Measurements from ENCODE around the gene EID3. TPM values are rescaled to one million over a fixed set of nuclear protein-coding genes. Genes with fewer than 3 reads are reported as not detected.

Gene EID3
- total and polyA plus RNA-seq, 4 donors, result 0.89 to 16.6 (median 4.5) TPM

DNA sequence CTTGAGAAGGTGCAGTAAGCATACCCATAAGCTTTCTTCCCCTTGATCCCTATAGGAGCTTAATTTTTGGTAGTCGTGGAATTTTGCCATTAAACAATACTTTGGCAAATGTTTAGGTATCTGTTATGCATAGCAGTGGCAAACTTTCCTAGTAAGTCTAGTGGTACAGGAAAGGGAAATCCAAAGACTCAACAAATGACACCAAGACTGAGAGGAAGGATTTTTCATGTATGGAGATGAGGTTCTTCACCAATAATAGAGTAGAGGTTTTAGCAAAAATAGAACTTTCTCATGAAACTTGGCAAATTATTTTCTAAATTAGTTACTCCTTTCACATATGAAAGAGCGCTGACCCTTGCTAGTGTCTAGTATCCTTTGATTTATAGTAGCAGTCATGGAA is 2.8 kb downstream of the EID3 start:
- no peak overlapping the region for H3K27ac ChIP-seq (ENCODE audit: low read depth in 1 of 2, low read length in 1 of 2)
- H3K27me3 ChIP-seq (ENCODE audit: control insufficient read depth in 3 of 3, insufficient read depth in 3 of 3, low read length in 2 of 3), result no peaks in the 10 kb centered on the region
- TF ChIP-seq, protein P1, sequence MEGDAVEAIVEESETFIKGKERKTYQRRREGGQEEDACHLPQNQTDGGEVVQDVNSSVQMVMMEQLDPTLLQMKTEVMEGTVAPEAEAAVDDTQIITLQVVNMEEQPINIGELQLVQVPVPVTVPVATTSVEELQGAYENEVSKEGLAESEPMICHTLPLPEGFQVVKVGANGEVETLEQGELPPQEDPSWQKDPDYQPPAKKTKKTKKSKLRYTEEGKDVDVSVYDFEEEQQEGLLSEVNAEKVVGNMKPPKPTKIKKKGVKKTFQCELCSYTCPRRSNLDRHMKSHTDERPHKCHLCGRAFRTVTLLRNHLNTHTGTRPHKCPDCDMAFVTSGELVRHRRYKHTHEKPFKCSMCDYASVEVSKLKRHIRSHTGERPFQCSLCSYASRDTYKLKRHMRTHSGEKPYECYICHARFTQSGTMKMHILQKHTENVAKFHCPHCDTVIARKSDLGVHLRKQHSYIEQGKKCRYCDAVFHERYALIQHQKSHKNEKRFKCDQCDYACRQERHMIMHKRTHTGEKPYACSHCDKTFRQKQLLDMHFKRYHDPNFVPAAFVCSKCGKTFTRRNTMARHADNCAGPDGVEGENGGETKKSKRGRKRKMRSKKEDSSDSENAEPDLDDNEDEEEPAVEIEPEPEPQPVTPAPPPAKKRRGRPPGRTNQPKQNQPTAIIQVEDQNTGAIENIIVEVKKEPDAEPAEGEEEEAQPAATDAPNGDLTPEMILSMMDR (IDR thresholded peaks at IDR 0.05; ENCODE audit: control extremely low read depth, extremely low read depth), result no peak
- DNase-seq (no peak), ATAC-seq (ENCODE audit: insufficient read depth, low FRiP score) (no peak)
- no peaks in the 10 kb centered on the region for H3K9me3 ChIP-seq (ENCODE audit: control insufficient read depth in 4 of 4, insufficient read depth in 3 of 4, low read length in 3 of 4)
- no peak overlapping the region for H3K9ac ChIP-seq (ENCODE audit: insufficient read depth in 1 of 2, low read length in 2 of 2)
- H3K36me3 ChIP-seq (ENCODE audit: control insufficient read depth in 4 of 4, insufficient read depth in 4 of 4, low read length in 4 of 4), result peaks cover 0 to 8% (median 5%) of the 10 kb centered on the region in 4 donors
- H3K4me3 ChIP-seq, result no peak overlapping the region
- H3K4me1 ChIP-seq (ENCODE audit: control insufficient read depth in 5 of 5, insufficient read depth in 5 of 5, low read length in 5 of 5), result peaks cover 8 to 18% (median 11%) of the 10 kb centered on the region in 5 donors
- 89 to 94% methylated on average over 2 of the region's 2 CpGs for WGBS, 2 donors

DNA sequence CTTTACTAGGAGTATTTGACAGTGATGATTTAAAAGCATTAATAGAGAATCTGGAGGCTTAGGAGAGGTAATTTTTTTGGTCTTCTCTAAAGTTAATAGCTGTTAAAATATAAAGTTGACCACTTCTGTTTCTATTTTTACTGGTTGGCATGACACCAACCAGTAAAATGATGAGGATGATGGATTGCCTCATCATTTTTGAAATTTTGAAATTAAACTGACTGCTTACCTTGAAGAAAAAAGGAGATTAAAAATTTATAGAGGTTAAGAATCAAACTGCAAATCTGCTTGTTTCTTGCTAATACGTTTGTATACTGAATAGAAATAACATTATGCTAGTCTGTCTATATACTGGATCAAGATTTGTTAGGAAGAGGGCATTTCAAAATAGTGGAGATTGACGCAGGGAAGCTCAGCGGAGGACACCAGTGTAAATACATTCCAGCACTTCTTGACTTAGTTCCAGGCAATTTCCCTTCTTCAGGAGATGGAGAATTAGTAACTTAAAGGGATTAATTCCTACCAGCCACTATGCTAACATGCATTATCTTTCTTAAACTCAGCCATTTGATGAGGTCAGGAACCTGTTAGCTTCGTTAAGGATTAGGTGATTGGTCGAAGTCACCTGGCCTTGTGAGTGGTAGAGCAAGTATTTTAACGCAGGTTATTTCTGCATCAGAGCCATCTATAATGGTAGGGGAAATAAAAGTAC is 3.6 kb downstream of the EID3 start:
- DNase-seq (no peak), ATAC-seq (ENCODE audit: insufficient read depth, low FRiP score) (no peak)
- Histone ChIP-seq H3K27me3 (ENCODE audit: control insufficient read depth in 3 of 3, insufficient read depth in 3 of 3, low read length in 2 of 3) (no peaks in the 10 kb centered on the region), H3K4me3 (no peak overlapping the region), H3K9me3 (ENCODE audit: control insufficient read depth in 4 of 4, insufficient read depth in 3 of 4, low read length in 3 of 4) (no peaks in the 10 kb centered on the region), H3K27ac (ENCODE audit: low read depth in 1 of 2, low read length in 1 of 2) (no peak overlapping the region), H3K36me3 (ENCODE audit: control insufficient read depth in 4 of 4, insufficient read depth in 4 of 4, low read length in 4 of 4) (peaks cover under 1 to 13% (median 6%) of the 10 kb centered on the region in 4 donors), H3K4me1 (ENCODE audit: control insufficient read depth in 5 of 5, insufficient read depth in 5 of 5, low read length in 5 of 5) (peaks cover 8 to 18% (median 11%) of the 10 kb centered on the region in 5 donors), H3K9ac (ENCODE audit: insufficient read depth in 1 of 2, low read length in 2 of 2) (no peak overlapping the region)
- TF ChIP-seq, protein P1 (IDR thresholded peaks at IDR 0.05; ENCODE audit: control extremely low read depth, extremely low read depth), result no peak
- WGBS, 2 donors, result 69 to 74% methylated on average over 6 of the region's 6 CpGs

DNA sequence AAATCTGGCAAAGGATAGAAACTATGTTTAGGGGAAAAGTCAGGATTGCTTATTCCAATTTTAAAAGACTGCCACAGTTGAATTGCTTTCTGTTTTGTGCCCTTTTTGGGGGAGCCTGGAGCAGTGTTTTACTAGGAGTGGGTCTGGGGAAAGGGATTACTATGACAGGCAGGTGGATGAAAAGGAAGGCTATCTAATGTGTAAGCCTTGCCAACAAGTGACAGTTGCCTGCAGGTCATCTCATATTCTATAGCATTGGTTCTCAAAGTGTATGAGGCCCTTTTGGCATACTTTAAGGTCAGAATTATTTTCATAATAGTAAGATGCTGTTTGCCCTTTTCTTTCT is 4.1 kb downstream of the EID3 start:
- no peak overlapping the region for H3K9ac ChIP-seq (ENCODE audit: insufficient read depth in 1 of 2, low read length in 2 of 2)
- DNase-seq, result no peak
- TF ChIP-seq, protein P1 (IDR thresholded peaks at IDR 0.05; ENCODE audit: control extremely low read depth, extremely low read depth), result no peak
- H3K4me1 ChIP-seq (ENCODE audit: control insufficient read depth in 5 of 5, insufficient read depth in 5 of 5, low read length in 5 of 5), result peaks cover 8 to 18% (median 11%) of the 10 kb centered on the region in 5 donors
- ATAC-seq (ENCODE audit: insufficient read depth, low FRiP score), result no peak
- no peaks in the 10 kb centered on the region for H3K27me3 ChIP-seq (ENCODE audit: control insufficient read depth in 3 of 3, insufficient read depth in 3 of 3, low read length in 2 of 3)
- H3K9me3 ChIP-seq (ENCODE audit: control insufficient read depth in 4 of 4, insufficient read depth in 3 of 4, low read length in 3 of 4), result no peaks in the 10 kb centered on the region
- no peak overlapping the region for H3K4me3 ChIP-seq
- H3K36me3 ChIP-seq (ENCODE audit: control insufficient read depth in 4 of 4, insufficient read depth in 4 of 4, low read length in 4 of 4), result peaks cover 3 to 17% (median 7%) of the 10 kb centered on the region in 4 donors
- H3K27ac ChIP-seq (ENCODE audit: low read depth in 1 of 2, low read length in 1 of 2), result no peak overlapping the region

All from lung (tissue), 12 donors.